Peyer's patch (tissue), 4 donors: ENCODE data around the gene SLC5A6.

ENCODE experiments used
- POLR2A ChIP-seq, 2 donors: fragments of 450-650 bp; IDR thresholded peaks; one replicate each; pipeline ENCODE4 v1.5.1; 2017; ENCODE audit warnings: antibody characterized with exemption in 2 of 2, mild to moderate bottlenecking in 2 of 2, moderate library complexity in 2 of 2
- TF ChIP-seq, protein P1 (sequence below), 6 experiments: fragments of 450-650 bp in 4 of 6; fragments of 200-600 bp in 2 of 6; sonication (generic) in 1 of 6; IDR thresholded peaks; one replicate each; pipeline ENCODE4 v1.5.1; 2017 to 2019; ENCODE audit warnings: antibody characterized with exemption in 6 of 6, mild to moderate bottlenecking in 3 of 6, moderate library complexity in 1 of 6

DNA sequence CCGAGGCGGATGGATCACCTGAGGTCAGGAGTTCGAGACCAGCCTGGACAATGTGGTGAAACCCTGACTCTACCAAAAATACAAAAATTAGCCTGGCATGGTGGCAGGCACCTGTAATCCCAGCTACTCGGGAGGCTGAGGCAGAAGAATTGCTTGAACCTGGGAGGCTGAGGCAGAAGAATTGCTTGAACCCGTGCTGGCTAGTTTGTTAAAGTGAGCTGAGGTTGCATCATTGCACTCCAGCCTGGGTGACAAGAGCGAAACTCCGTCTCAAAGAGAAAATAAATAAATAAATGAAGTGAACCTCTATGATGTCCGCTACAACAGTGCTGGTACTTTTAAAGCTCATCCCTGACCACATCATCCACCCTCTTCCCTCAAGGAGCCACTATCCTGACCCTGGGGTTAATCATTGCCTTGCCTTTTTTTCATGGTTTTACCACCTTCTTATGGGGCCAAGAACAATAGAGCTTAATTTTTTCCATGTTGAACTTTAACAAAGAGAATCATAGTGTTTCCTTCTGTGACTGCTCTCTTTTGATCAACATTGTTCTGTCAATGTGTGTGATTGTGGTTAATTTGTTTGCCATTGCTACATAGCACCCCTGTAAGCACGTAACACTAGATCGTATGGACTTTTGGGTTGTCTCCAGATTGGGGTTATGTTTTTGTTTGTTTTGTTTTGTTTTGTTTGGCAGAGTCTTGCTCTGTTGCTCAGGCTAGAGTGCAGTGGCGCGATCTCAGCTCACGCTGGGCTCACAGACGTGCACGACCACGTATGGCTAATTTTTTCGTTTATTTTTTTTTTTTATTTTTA is 17.3 kb downstream of the SLC5A6 start:
- TF ChIP-seq, protein P1, sequence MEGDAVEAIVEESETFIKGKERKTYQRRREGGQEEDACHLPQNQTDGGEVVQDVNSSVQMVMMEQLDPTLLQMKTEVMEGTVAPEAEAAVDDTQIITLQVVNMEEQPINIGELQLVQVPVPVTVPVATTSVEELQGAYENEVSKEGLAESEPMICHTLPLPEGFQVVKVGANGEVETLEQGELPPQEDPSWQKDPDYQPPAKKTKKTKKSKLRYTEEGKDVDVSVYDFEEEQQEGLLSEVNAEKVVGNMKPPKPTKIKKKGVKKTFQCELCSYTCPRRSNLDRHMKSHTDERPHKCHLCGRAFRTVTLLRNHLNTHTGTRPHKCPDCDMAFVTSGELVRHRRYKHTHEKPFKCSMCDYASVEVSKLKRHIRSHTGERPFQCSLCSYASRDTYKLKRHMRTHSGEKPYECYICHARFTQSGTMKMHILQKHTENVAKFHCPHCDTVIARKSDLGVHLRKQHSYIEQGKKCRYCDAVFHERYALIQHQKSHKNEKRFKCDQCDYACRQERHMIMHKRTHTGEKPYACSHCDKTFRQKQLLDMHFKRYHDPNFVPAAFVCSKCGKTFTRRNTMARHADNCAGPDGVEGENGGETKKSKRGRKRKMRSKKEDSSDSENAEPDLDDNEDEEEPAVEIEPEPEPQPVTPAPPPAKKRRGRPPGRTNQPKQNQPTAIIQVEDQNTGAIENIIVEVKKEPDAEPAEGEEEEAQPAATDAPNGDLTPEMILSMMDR (IDR thresholded peaks at IDR 0.05): no peak
- no peak for TF ChIP-seq POLR2A (IDR thresholded peaks at IDR 0.05)
